Fibroblast of villous mesenchyme (primary cell): ENCODE results near the gene EFCAB14. TPM values are rescaled to one million over a fixed set of nuclear protein-coding genes. Genes with fewer than 3 reads are reported as not detected.

Experiments
- DNase-seq: peaks from one replicate; pipeline ENCODE4 v3.0.0-alpha.2; 2010; ENCODE audit warnings: low read depth
- H3K4me3 ChIP-seq: 2 replicates; pipeline ENCODE4 v1.5.1; 2011; ENCODE audit warnings: low read depth, mild to moderate bottlenecking, low read length
- CTCF ChIP-seq: IDR thresholded peaks from 2 replicates; pipeline ENCODE4 v1.5.1; 2012; ENCODE audit warnings: low read depth, mild to moderate bottlenecking, low read length; ENCODE audit not compliant: insufficient read depth
- total RNA-seq: library from RNA; depleted of rRNA; stranded (reverse); fragments of >200 nt; gene quantifications from 2 replicates; pipeline ENCODE4 v1.2.3, GENCODE V29; 2012

EFCAB14 gene
- total RNA-seq, 1 donor, result 64.3 TPM

- no peak for DNase-seq
- no peak for TF ChIP-seq CTCF
- H3K4me3 ChIP-seq, result no peak overlapping the region
Measured at GRCh38 chr1:46647611-46648010, 71.3 kb downstream of the EFCAB14 start.

GRCh38 chr1:46646844-46647243 lies 72.1 kb downstream of the EFCAB14 start:
- DNase-seq, result peak; percentile 30
- TF ChIP-seq CTCF, result no peak
- no peak overlapping the region for H3K4me3 ChIP-seq

GRCh38 chr1:46646331-46646730 lies 72.6 kb downstream of the EFCAB14 start:
- TF ChIP-seq CTCF, result no peak
- no peak overlapping the region for H3K4me3 ChIP-seq
- peak; percentile 38 for DNase-seq

- no peak overlapping the region for H3K4me3 ChIP-seq
- no peak for TF ChIP-seq CTCF
- DNase-seq, result no peak
Measured at GRCh38 chr1:46645815-46646214, 73.1 kb downstream of the EFCAB14 start.

- DNase-seq, result peak; percentile 93
- H3K4me3 ChIP-seq, result no peak overlapping the region
- no peak for TF ChIP-seq CTCF
Measured at GRCh38 chr1:46643368-46643775, 75.5 kb downstream of the EFCAB14 start.

GRCh38 chr1:46642115-46642680 lies 76.7 kb downstream of the EFCAB14 start:
- no peak for DNase-seq
- TF ChIP-seq CTCF, result no peak

GRCh38 chr1:46639547-46639946 lies 79.4 kb downstream of the EFCAB14 start:
- DNase-seq, result no peak
- TF ChIP-seq CTCF, result no peak

More at GRCh38 chr1:46642115-46642680, 76.7 kb downstream of the EFCAB14 start:
- no peak overlapping the region for H3K4me3 ChIP-seq

More at GRCh38 chr1:46639547-46639946, 79.4 kb downstream of the EFCAB14 start:
- no peak overlapping the region for H3K4me3 ChIP-seq
